ENCODE results near the gene MAPK11. TPM values are rescaled to one million over a fixed set of nuclear protein-coding genes. Genes with fewer than 3 reads are reported as not detected.

Gene MAPK11
- total RNA-seq, 1 donor from 2014 or later = not detected

- no peak overlapping the region for H3K27ac ChIP-seq
- Mint-ChIP-seq H3K36me3 (peaks cover 11% of the 10 kb centered on the region), H3K4me1 (no peaks in the 10 kb centered on the region), H3K4me3 (no peak overlapping the region), H3K27me3 (ENCODE audit: insufficient read depth, low read depth) (peaks cover 13% of the 10 kb centered on the region), H3K9me3 (no peaks in the 10 kb centered on the region), H3K27ac (no peak overlapping the region)
- no peaks in the 10 kb centered on the region for H3K36me3 ChIP-seq
- H3K4me2 ChIP-seq = no peak overlapping the region
- DNase-seq (ENCODE audit: low spot score) = no peak
- H4K20me1 ChIP-seq (ENCODE audit: low read depth) = peaks cover 5% of the 10 kb centered on the region
- no peak overlapping the region for H3K4me3 ChIP-seq
- no peak overlapping the region for H3K9ac ChIP-seq
- no peak for TF ChIP-seq EZH2phosphoT487 (IDR thresholded peaks at IDR 0.05)
- no peak for TF ChIP-seq CTCF (IDR thresholded peaks at IDR 0.05)
- no peak for TF ChIP-seq EZH2 (IDR thresholded peaks at IDR 0.05)
- no peaks in the 10 kb centered on the region for H3K4me1 ChIP-seq
- no peak overlapping the region for H2AFZ ChIP-seq (replicated peaks)
- H3K9me3 ChIP-seq (ENCODE audit: low read depth) = no peaks in the 10 kb centered on the region
- no peaks in the 10 kb centered on the region for H3K79me2 ChIP-seq (ENCODE audit: low read depth)
- no peaks in the 10 kb centered on the region for H3F3A ChIP-seq (ENCODE audit: low read depth)
- H3K27me3 ChIP-seq = no peaks in the 10 kb centered on the region
These were observed 43.9 kb downstream of the MAPK11 start for GRCh38 chr22:50226063-50226874.

- TF ChIP-seq EZH2phosphoT487 (IDR thresholded peaks at IDR 0.05) (no peak), CTCF (IDR thresholded peaks at IDR 0.05) (no peak), EZH2 (IDR thresholded peaks at IDR 0.05) (no peak)
- H3K36me3 Mint-ChIP-seq = peaks cover 11% of the 10 kb centered on the region
- Histone ChIP-seq H3K4me2 (no peak overlapping the region), H3K27ac (no peak overlapping the region), H3K4me1 (no peaks in the 10 kb centered on the region), H3K36me3 (no peaks in the 10 kb centered on the region), H3F3A (ENCODE audit: low read depth) (no peaks in the 10 kb centered on the region), H3K79me2 (ENCODE audit: low read depth) (no peaks in the 10 kb centered on the region), H3K27me3 (no peaks in the 10 kb centered on the region), H2AFZ (replicated peaks) (no peak overlapping the region), H3K9me3 (ENCODE audit: low read depth) (no peaks in the 10 kb centered on the region), H3K9ac (no peak overlapping the region), H4K20me1 (ENCODE audit: low read depth) (peaks cover 5% of the 10 kb centered on the region), H3K4me3 (no peak overlapping the region)
- DNase-seq (ENCODE audit: low spot score) = no peak
- no peak overlapping the region for H3K27ac Mint-ChIP-seq
- no peaks in the 10 kb centered on the region for H3K4me1 Mint-ChIP-seq
- peaks cover 13% of the 10 kb centered on the region for H3K27me3 Mint-ChIP-seq (ENCODE audit: insufficient read depth, low read depth)
- H3K9me3 Mint-ChIP-seq = no peaks in the 10 kb centered on the region
- H3K4me3 Mint-ChIP-seq = peak overlapping the region; percentile 43
These were observed 44.8 kb downstream of the MAPK11 start for GRCh38 chr22:50225200-50225969.

- H3K27me3 ChIP-seq = no peaks in the 10 kb centered on the region
- H3K27ac Mint-ChIP-seq = no peak overlapping the region
- no peaks in the 10 kb centered on the region for H3K36me3 ChIP-seq
- H3K9ac ChIP-seq = no peak overlapping the region
- no peak overlapping the region for H3K4me3 ChIP-seq
- no peaks in the 10 kb centered on the region for H3K9me3 ChIP-seq (ENCODE audit: low read depth)
- no peak overlapping the region for H3K4me2 ChIP-seq
- peaks cover 13% of the 10 kb centered on the region for H3K27me3 Mint-ChIP-seq (ENCODE audit: insufficient read depth, low read depth)
- H4K20me1 ChIP-seq (ENCODE audit: low read depth) = no peaks in the 10 kb centered on the region
- TF ChIP-seq EZH2phosphoT487 (IDR thresholded peaks at IDR 0.05) (no peak), CTCF (IDR thresholded peaks at IDR 0.05) (no peak), EZH2 (IDR thresholded peaks at IDR 0.05) (no peak)
- peak overlapping the region; percentile 39 for H3K4me3 Mint-ChIP-seq
- H3K27ac ChIP-seq = no peak overlapping the region
- H2AFZ ChIP-seq (replicated peaks) = no peak overlapping the region
- no peaks in the 10 kb centered on the region for H3K79me2 ChIP-seq (ENCODE audit: low read depth)
- peaks cover 6% of the 10 kb centered on the region for H3K36me3 Mint-ChIP-seq
- H3K4me1 ChIP-seq = no peaks in the 10 kb centered on the region
- no peaks in the 10 kb centered on the region for H3K9me3 Mint-ChIP-seq
- no peaks in the 10 kb centered on the region for H3K4me1 Mint-ChIP-seq
- H3F3A ChIP-seq (ENCODE audit: low read depth) = no peaks in the 10 kb centered on the region
- DNase-seq (ENCODE audit: low spot score) = no peak
These were observed 46.1 kb downstream of the MAPK11 start for GRCh38 chr22:50224071-50224470.
